ENCODE data around the gene CFAP410.

DNA sequence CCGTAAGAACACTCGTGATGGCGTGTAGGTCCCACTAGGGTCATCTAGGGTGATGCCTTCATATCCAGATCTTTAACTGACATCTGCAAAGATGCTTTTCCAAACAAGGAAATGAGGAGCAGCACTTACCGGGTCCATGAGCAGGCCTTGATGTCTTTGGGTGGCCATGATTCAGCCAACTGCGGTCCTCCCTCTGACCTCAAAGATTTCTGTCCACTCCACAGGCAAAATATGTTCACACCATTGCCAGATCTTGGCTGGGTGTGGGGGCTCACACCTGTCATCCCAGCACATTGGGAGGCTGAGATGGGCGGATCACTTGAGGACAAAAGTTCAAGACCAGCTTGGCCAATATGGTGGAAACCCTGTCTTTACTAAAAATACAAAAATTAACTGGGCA is 32.4 kb upstream of the CFAP410 start:
- TF ChIP-seq, protein P1, sequence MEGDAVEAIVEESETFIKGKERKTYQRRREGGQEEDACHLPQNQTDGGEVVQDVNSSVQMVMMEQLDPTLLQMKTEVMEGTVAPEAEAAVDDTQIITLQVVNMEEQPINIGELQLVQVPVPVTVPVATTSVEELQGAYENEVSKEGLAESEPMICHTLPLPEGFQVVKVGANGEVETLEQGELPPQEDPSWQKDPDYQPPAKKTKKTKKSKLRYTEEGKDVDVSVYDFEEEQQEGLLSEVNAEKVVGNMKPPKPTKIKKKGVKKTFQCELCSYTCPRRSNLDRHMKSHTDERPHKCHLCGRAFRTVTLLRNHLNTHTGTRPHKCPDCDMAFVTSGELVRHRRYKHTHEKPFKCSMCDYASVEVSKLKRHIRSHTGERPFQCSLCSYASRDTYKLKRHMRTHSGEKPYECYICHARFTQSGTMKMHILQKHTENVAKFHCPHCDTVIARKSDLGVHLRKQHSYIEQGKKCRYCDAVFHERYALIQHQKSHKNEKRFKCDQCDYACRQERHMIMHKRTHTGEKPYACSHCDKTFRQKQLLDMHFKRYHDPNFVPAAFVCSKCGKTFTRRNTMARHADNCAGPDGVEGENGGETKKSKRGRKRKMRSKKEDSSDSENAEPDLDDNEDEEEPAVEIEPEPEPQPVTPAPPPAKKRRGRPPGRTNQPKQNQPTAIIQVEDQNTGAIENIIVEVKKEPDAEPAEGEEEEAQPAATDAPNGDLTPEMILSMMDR (IDR thresholded peaks at IDR 0.05; ENCODE audit: extremely low read depth in 1 of 2, insufficient read depth in 1 of 2, low read depth in 1 of 2, low read length in 2 of 2) = no peak
- TF ChIP-seq POLR2A (IDR thresholded peaks at IDR 0.05; ENCODE audit: low read depth, low read length) = no peak

Data from endothelial cell of umbilical vein (primary cell).